ENCODE data around the gene MT1M. TPM values are rescaled to one million over a fixed set of nuclear protein-coding genes. Genes with fewer than 3 reads are reported as not detected.

Gene MT1M
- polyA plus RNA-seq, 1 donor (not counting 4 experiments of a cell fraction or from before 2014, with no cell fraction given), result 0.20 TPM

DNA sequence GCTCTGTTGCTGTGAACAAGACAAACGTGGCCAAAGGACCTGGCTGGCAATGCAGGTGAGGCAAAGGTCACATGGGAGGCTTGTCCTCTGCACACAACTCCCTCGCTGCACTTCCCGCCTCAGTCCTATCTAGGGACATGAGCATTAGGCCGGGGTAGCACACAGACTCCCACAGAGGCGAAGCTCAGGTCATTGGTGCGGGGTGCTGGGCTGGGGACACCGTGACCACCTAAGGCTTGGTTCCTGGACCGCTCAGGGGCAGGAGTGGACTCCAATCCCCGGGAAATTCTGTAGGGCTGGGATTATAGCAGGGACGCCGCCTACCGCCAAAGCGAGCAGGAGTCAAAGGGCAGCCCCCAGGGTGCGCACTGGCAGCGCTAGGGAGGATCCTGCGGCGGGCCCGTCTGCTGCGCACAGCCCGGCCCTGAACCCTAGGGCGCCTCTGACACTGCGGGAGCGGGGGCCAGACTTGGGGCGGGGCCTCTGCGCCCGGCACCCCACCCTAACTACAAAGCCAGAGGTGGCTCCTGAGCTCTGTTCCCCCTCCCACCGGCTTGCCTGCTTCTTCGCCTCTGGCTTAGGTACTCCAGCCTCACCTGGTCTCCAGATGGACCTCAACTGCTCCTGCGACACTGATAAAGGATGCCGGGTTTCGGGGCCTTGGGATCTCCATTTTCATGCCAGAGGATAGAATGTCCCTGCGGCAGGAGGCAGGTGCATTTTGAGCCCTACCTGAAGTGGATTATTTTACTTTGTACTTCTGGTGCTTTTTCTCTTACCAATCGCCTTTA, 15.4 kb downstream of the MT1M start:
- Histone ChIP-seq H3K27me3 (ENCODE audit: control insufficient read depth, extremely low read depth, insufficient read depth, low read length) (peaks cover 5% of the 10 kb centered on the region), H3K36me3 (ENCODE audit: control insufficient read depth in 2 of 2, extremely low read depth in 1 of 2, insufficient read depth in 2 of 2, low read length in 2 of 2) (no peaks in the 10 kb centered on the region), H3K4me1 (ENCODE audit: control insufficient read depth, extremely low read depth, insufficient read depth, low read length) (peaks cover 17% of the 10 kb centered on the region), H4K20me1 (ENCODE audit: control insufficient read depth, extremely low read depth, insufficient read depth, low read length) (no peaks in the 10 kb centered on the region), H3K9me1 (ENCODE audit: control insufficient read depth, extremely low read depth, insufficient read depth, low read length) (no peaks in the 10 kb centered on the region), H3K4me2 (ENCODE audit: control insufficient read depth, extremely low read depth, insufficient read depth, low read depth, low read length) (no peak overlapping the region), H3K27ac (ENCODE audit: control insufficient read depth, insufficient read depth, low read length) (no peak overlapping the region), H3K9ac (ENCODE audit: control insufficient read depth, extremely low read depth, insufficient read depth, low read length) (no peak overlapping the region), H2AFZ (ENCODE audit: control insufficient read depth, low read length) (no peak overlapping the region), H3K4me3 (ENCODE audit: control insufficient read depth in 2 of 3, extremely low read depth in 1 of 3, insufficient read depth in 2 of 3, low read depth in 1 of 3, low read length in 3 of 3) (no peak overlapping the region), H3K79me2 (ENCODE audit: control insufficient read depth, insufficient read depth, low read length) (no peaks in the 10 kb centered on the region), H3K9me3 (ENCODE audit: control insufficient read depth, low read depth, low read length) (no peaks in the 10 kb centered on the region)
- TF ChIP-seq, protein P1, sequence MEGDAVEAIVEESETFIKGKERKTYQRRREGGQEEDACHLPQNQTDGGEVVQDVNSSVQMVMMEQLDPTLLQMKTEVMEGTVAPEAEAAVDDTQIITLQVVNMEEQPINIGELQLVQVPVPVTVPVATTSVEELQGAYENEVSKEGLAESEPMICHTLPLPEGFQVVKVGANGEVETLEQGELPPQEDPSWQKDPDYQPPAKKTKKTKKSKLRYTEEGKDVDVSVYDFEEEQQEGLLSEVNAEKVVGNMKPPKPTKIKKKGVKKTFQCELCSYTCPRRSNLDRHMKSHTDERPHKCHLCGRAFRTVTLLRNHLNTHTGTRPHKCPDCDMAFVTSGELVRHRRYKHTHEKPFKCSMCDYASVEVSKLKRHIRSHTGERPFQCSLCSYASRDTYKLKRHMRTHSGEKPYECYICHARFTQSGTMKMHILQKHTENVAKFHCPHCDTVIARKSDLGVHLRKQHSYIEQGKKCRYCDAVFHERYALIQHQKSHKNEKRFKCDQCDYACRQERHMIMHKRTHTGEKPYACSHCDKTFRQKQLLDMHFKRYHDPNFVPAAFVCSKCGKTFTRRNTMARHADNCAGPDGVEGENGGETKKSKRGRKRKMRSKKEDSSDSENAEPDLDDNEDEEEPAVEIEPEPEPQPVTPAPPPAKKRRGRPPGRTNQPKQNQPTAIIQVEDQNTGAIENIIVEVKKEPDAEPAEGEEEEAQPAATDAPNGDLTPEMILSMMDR (optimal IDR thresholded peaks at IDR 0.05 in 1 of 3, IDR thresholded peaks at IDR 0.05 in 1 of 3, conservative IDR thresholded peaks at IDR 0.05 in 1 of 3; ENCODE audit: extremely low read depth in 1 of 3, insufficient read depth in 2 of 3, low read length in 3 of 3), result no peak
- TF ChIP-seq EZH2 (IDR thresholded peaks at IDR 0.05; ENCODE audit: low read length), result no peak
- DNase-seq (ENCODE audit: low read depth, low spot score) (no peak), FAIRE-seq (no peak)
- dilution Hi-C loops (cut with MboI; ENCODE audit: extremely low pct_ligation_motif_present, low sequenced_read_pairs), result no loop called here

DNA sequence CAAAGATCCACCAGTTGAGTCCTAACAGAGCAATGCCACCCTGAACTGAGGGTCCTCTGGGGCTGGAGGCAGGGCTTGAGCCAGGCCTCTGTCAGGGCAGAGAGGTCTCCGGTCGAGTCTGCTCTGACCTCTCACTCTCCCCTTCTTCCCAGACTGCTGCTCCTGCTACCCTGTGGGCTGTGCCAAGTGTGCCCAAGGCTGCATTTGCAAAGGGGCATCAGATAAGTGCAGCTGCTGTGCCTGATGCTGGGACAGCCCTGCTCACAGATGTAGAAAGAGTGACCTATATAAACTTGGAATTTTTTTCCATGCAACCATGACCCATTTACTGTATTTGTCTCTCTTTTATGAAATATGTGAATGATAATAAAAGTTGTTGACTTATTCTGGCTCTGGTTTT, 16.8 kb downstream of the MT1M start:
- Histone ChIP-seq H3K4me1 (ENCODE audit: control insufficient read depth, extremely low read depth, insufficient read depth, low read length) (peaks cover 14% of the 10 kb centered on the region), H4K20me1 (ENCODE audit: control insufficient read depth, extremely low read depth, insufficient read depth, low read length) (no peaks in the 10 kb centered on the region), H3K36me3 (ENCODE audit: control insufficient read depth in 2 of 2, extremely low read depth in 1 of 2, insufficient read depth in 2 of 2, low read length in 2 of 2) (no peaks in the 10 kb centered on the region), H3K27me3 (ENCODE audit: control insufficient read depth, extremely low read depth, insufficient read depth, low read length) (peaks cover 5% of the 10 kb centered on the region), H3K4me2 (ENCODE audit: control insufficient read depth, extremely low read depth, insufficient read depth, low read depth, low read length) (no peak overlapping the region), H3K27ac (ENCODE audit: control insufficient read depth, insufficient read depth, low read length) (no peak overlapping the region), H3K9me3 (ENCODE audit: control insufficient read depth, low read depth, low read length) (no peaks in the 10 kb centered on the region), H2AFZ (ENCODE audit: control insufficient read depth, low read length) (no peak overlapping the region), H3K9ac (ENCODE audit: control insufficient read depth, extremely low read depth, insufficient read depth, low read length) (no peak overlapping the region), H3K9me1 (ENCODE audit: control insufficient read depth, extremely low read depth, insufficient read depth, low read length) (no peaks in the 10 kb centered on the region), H3K4me3 (ENCODE audit: control insufficient read depth in 2 of 3, extremely low read depth in 1 of 3, insufficient read depth in 2 of 3, low read depth in 1 of 3, low read length in 3 of 3) (no peak overlapping the region), H3K79me2 (ENCODE audit: control insufficient read depth, insufficient read depth, low read length) (no peaks in the 10 kb centered on the region)
- dilution Hi-C loops (cut with MboI; ENCODE audit: extremely low pct_ligation_motif_present, low sequenced_read_pairs), result no loop called here
- DNase-seq (ENCODE audit: low read depth, low spot score) (no peak), FAIRE-seq (no peak)
- no peak for TF ChIP-seq EZH2 (IDR thresholded peaks at IDR 0.05; ENCODE audit: low read length)
- TF ChIP-seq, protein P1 (optimal IDR thresholded peaks at IDR 0.05 in 1 of 3, IDR thresholded peaks at IDR 0.05 in 1 of 3, conservative IDR thresholded peaks at IDR 0.05 in 1 of 3; ENCODE audit: extremely low read depth in 1 of 3, insufficient read depth in 2 of 3, low read length in 3 of 3), result no peak
